Lower leg skin (tissue), 3 donors: Measurements from ENCODE around the gene UNC5A.

Experiments
- POLR2A ChIP-seq, 2 donors: fragments of 450-650 bp; IDR thresholded peaks; one replicate each; pipeline ENCODE4 v1.6.1; 2016 to 2017; ENCODE audit warnings: antibody characterized with exemption in 2 of 2, mild to moderate bottlenecking in 1 of 2, moderate library complexity in 1 of 2
- TF ChIP-seq, protein P1 (sequence below), 3 donors: fragments of 450-650 bp; IDR thresholded peaks; one replicate each; pipeline ENCODE4 v1.5.1; 2016; ENCODE audit warnings: antibody characterized with exemption in 3 of 3, mild to moderate bottlenecking in 3 of 3, moderate library complexity in 2 of 3

DNA sequence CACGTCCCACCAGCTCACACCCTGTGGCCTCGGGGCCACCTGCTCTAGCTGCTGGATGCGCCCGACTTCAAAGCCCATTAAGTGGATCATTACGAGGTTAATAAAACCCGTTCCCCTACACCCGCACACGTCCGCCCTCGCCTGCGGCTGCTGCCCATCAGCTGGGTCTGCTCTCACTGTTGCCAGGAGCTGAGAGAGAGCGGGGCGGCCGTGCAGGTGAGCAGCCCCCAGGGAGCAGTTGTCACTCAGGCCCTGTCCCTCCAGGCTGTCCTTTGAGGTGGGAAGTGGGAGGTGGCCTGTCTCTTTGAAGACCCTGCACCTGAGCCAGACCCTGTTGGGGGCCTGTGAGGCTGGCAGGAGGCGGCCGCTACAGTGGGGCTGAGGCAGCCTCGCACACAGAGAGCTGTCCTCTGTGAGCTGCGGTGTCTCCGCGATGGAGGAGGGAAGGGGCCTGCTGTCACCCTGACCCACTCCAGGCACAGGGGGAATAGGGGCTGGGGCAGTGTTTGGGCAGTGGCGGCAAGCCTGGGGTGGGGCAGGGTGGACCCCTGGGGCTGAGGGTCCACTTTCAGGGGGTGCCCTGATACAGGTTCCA lies 12.8 kb upstream of the UNC5A start:
- TF ChIP-seq, protein P1, sequence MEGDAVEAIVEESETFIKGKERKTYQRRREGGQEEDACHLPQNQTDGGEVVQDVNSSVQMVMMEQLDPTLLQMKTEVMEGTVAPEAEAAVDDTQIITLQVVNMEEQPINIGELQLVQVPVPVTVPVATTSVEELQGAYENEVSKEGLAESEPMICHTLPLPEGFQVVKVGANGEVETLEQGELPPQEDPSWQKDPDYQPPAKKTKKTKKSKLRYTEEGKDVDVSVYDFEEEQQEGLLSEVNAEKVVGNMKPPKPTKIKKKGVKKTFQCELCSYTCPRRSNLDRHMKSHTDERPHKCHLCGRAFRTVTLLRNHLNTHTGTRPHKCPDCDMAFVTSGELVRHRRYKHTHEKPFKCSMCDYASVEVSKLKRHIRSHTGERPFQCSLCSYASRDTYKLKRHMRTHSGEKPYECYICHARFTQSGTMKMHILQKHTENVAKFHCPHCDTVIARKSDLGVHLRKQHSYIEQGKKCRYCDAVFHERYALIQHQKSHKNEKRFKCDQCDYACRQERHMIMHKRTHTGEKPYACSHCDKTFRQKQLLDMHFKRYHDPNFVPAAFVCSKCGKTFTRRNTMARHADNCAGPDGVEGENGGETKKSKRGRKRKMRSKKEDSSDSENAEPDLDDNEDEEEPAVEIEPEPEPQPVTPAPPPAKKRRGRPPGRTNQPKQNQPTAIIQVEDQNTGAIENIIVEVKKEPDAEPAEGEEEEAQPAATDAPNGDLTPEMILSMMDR (IDR thresholded peaks at IDR 0.05) = no peak
- TF ChIP-seq POLR2A (IDR thresholded peaks at IDR 0.05) = no peak
